B cell (primary cell): ENCODE data around the gene SLC7A6OS. TPM values are rescaled to one million over a fixed set of nuclear protein-coding genes. Genes with fewer than 3 reads are reported as not detected.

Experiments used
- ATAC-seq: fragments of 200-7000 bp; cut with Tn5 transposase; one replicate; pipeline ENCODE4 v1.10.0; 2021; ENCODE audit warnings: low read depth, mild to moderate bottlenecking, moderate number of reproducible peaks, moderate library complexity
- CTCF ChIA-PET: fragments of 350-600 bp; sonication (Branson Sonifier 250); formaldehyde crosslinking; loops from one replicate; lab custom pipeline; 2021; ENCODE audit warnings: antibody characterized with exemption, inconsistent platforms; lab: Charles Lee
- POLR2A ChIA-PET: fragments of 350-600 bp; sonication (Branson Sonifier 250); formaldehyde crosslinking; loops from one replicate; lab custom pipeline; 2021; ENCODE audit warnings: antibody characterized with exemption; lab: Charles Lee
- DNase-seq: peaks from one replicate; pipeline ENCODE4 v3.0.0; 2013
- H2AFZ ChIP-seq: 2 replicates; pipeline ENCODE4 v1.6.1; 2012; ENCODE audit warnings: mild to moderate bottlenecking, low read depth, low read length; ENCODE audit not compliant: insufficient read depth, poor library complexity, severe bottlenecking
- H3K27ac ChIP-seq, 2 donors: 1 replicate in 1 of 2; 2 replicates in 1 of 2; pipeline ENCODE4 v1.5.1; 2012 to 2013; ENCODE audit warnings: low read length in 2 of 2, mild to moderate bottlenecking in 2 of 2, moderate library complexity in 1 of 2
- H3K27me3 ChIP-seq, 4 experiments: fragments of 200-600 bp in 1 of 4; sonication (generic) in 1 of 4; replicated peaks in 1 of 4; 1 replicate in 2 of 4; 2 replicates in 2 of 4; pipeline versions ENCODE4 v1.6.1 to v1.7.0; 2013 to 2016; ENCODE audit warnings: low read length in 3 of 4, mild to moderate bottlenecking in 2 of 4, mixed read lengths in 1 of 4, moderate library complexity in 1 of 4; ENCODE audit not compliant: insufficient read depth in 4 of 4, control insufficient read depth in 3 of 4; ENCODE audit errors: control extremely low read depth in 1 of 4
- H3K36me3 ChIP-seq, 2 experiments: replicated peaks in 1 of 2; 1 replicate in 1 of 2; 2 replicates in 1 of 2; pipeline versions ENCODE4 v1.6.1 to v1.7.1; 2013; ENCODE audit warnings: low read length in 1 of 2; ENCODE audit not compliant: insufficient read depth in 2 of 2, control insufficient read depth in 1 of 2; ENCODE audit errors: control extremely low read depth in 1 of 2, extremely low read depth in 1 of 2
- H3K4me1 ChIP-seq, 2 donors: fragments of 200-600 bp in 1 of 2; sonication (generic) in 1 of 2; 1 replicate in 1 of 2; 2 replicates in 1 of 2; pipeline versions ENCODE4 v1.5.1 to v1.6.1; 2013 to 2017; ENCODE audit warnings: low read length in 2 of 2; ENCODE audit not compliant: control insufficient read depth in 2 of 2, insufficient read depth in 2 of 2
- H3K4me2 ChIP-seq: replicated peaks from 2 replicates; pipeline ENCODE3; 2012; ENCODE audit warnings: mild to moderate bottlenecking, low read depth, low read length; ENCODE audit not compliant: poor library complexity, severe bottlenecking
- H3K4me3 ChIP-seq, 5 experiments: fragments of 200-600 bp in 1 of 5; sonication (generic) in 1 of 5; 1 replicate in 3 of 5; 2 replicates in 2 of 5; pipeline versions ENCODE4 v1.5.1 to v1.7.0; 2011 to 2016; ENCODE audit warnings: low read length in 4 of 5, mild to moderate bottlenecking in 4 of 5, low read depth in 2 of 5, control low read depth in 1 of 5, moderate library complexity in 1 of 5; ENCODE audit not compliant: insufficient read depth in 1 of 5; ENCODE audit errors: control extremely low read depth in 1 of 5, extremely low read depth in 1 of 5
- H3K79me2 ChIP-seq: fragments of 200-600 bp; sonication (generic); one replicate; pipeline ENCODE4 v1.6.0; 2016; ENCODE audit warnings: low read length; ENCODE audit not compliant: control insufficient read depth, insufficient read depth
- H3K9ac ChIP-seq: fragments of 200-600 bp; sonication (generic); 2 replicates; pipeline ENCODE4 v1.6.1; 2017; ENCODE audit warnings: mild to moderate bottlenecking, low read length, moderate library complexity
- H3K9me3 ChIP-seq, 3 donors: one replicate each; pipeline versions ENCODE4 v1.6.1 to v1.7.1; 2013; ENCODE audit warnings: low read length in 2 of 3; ENCODE audit not compliant: control insufficient read depth in 2 of 3, insufficient read depth in 1 of 3; ENCODE audit errors: control extremely low read depth in 1 of 3
- H4K20me1 ChIP-seq: 2 replicates; pipeline ENCODE4 v1.6.0; 2012; ENCODE audit warnings: mild to moderate bottlenecking, low read length; ENCODE audit not compliant: insufficient read depth, control insufficient read depth, poor library complexity, severe bottlenecking
- H3K27ac Mint-ChIP-seq: one replicate; pipeline ENCODE4 v1.8.0; 2021; ENCODE audit warnings: mixed read lengths
- H3K27me3 Mint-ChIP-seq: one replicate; pipeline ENCODE4 v1.8.0; 2021; ENCODE audit warnings: mixed read lengths
- H3K4me1 Mint-ChIP-seq: one replicate; pipeline ENCODE4 v1.8.0; 2021; ENCODE audit warnings: mixed read lengths
- H3K4me3 Mint-ChIP-seq: one replicate; pipeline ENCODE4 v1.8.0; 2021; ENCODE audit warnings: mixed read lengths
- H3K9me3 Mint-ChIP-seq: one replicate; pipeline ENCODE4 v1.8.0; 2022; ENCODE audit warnings: mixed read lengths; ENCODE audit not compliant: insufficient read depth
- CTCF ChIP-seq: fragments of 200-600 bp; IDR thresholded peaks from one replicate; pipeline ENCODE4 v1.8.0; 2022; ENCODE audit warnings: antibody characterized with exemption, mild to moderate bottlenecking
- EZH2 ChIP-seq: IDR thresholded peaks from 2 replicates; pipeline ENCODE4 v1.6.1; 2012; ENCODE audit warnings: borderline replicate concordance, low read depth, mild to moderate bottlenecking, moderate library complexity, low read length; ENCODE audit not compliant: insufficient read depth, poor library complexity, severe bottlenecking
- WGBS: methylation state at CpG from one replicate; pipeline ENCODE4 v1.1.5; 2013; ENCODE audit warnings: missing lambda C conversion rate; ENCODE audit not compliant: insufficient coverage; 5-methylcytosine and 5-hydroxymethylcytosine counted together
- intact Hi-C: fragments of 100-400 bp; cut with micrococcal nuclease; formaldehyde crosslinking; loops from one replicate; pipeline ENCODE4 v1.10.0; 2022
- polyA plus RNA-seq: library from polyadenylated mRNA; depleted of rRNA; stranded (reverse); fragments of >200 nt; gene quantifications from 2 replicates; pipeline ENCODE4 v1.2.3, GENCODE V29; 2012
- total RNA-seq, 2 donors: library from RNA; stranded (reverse); fragments of 120-200 nt in 1 of 2; gene quantifications; 1 replicate in 1 of 2; 2 replicates in 1 of 2; pipeline versions ENCODE4 v1.2.3 to v1.2.4, GENCODE V29; 2013 to 2022

The SLC7A6OS gene
- total and polyA plus RNA-seq, 2 donors (not counting 1 experiment from before 2014, with no cell fraction given), result 9.9 to 54.1 TPM

- intact Hi-C loops, result no loop called here
- peaks cover 62% of the 10 kb centered on the region for H3K4me1 Mint-ChIP-seq
Observed at GRCh38 chr16:68270353-68270752, 40.4 kb downstream of the SLC7A6OS start.

More at GRCh38 chr16:68270353-68270752, 40.4 kb downstream of the SLC7A6OS start:
- ChIA-PET POLR2A (interaction anchor here (0.5 to 0.9 kb wide), 2 partner anchors 40 to 78 kb away, joined by 3 to 12 read pairs; partner anchors contain the start of genes PRMT7 and SLC7A6OS), CTCF (interaction anchor here (0.8 to 3.7 kb wide), 5 partner anchors 9 to 57 kb away, joined by 3 to 20 read pairs (median 3); no protein-coding TSS in a partner anchor)
- peaks cover 98% of the 10 kb centered on the region for H3K79me2 ChIP-seq
- H3K27ac ChIP-seq, result peak overlapping the region in 1 of 2 donors; percentile 71
- peaks cover 43% of the 10 kb centered on the region for H4K20me1 ChIP-seq
- H3K9ac ChIP-seq, result no peak overlapping the region
- ATAC-seq (no peak), DNase-seq (no peak)
- peak overlapping the region; percentile 13 for H3K27ac Mint-ChIP-seq
- H3K4me3 Mint-ChIP-seq, result no peak overlapping the region
- H3K4me2 ChIP-seq, result no peak overlapping the region
- peaks cover 43 to 57% of the 10 kb centered on the region in 2 donors for H3K4me1 ChIP-seq
- H3K27me3 Mint-ChIP-seq, result no peaks in the 10 kb centered on the region
- H3K4me3 ChIP-seq, result no peak overlapping the region
- no peak overlapping the region for H2AFZ ChIP-seq
- no peaks in the 10 kb centered on the region for H3K27me3 ChIP-seq
- WGBS, result no CpG with 5 or more reads among the region's 1 CpG
- H3K36me3 ChIP-seq, result peaks cover 8 to 49% of the 10 kb centered on the region in 2 experiments
- no peaks in the 10 kb centered on the region for H3K9me3 ChIP-seq
- no peaks in the 10 kb centered on the region for H3K9me3 Mint-ChIP-seq
- TF ChIP-seq EZH2, result no peak
- no peak for TF ChIP-seq CTCF
